22Rv1 (cell line): Measurements from ENCODE around the gene TTYH1.

Experiments
- ZFX ChIP-seq: fragments of 450-650 bp; IDR thresholded peaks from 2 replicates; pipeline ENCODE4 v1.6.1; 2017; ENCODE audit warnings: antibody characterized with exemption, borderline replicate concordance
- TF ChIP-seq, protein P1 (sequence below): fragments of 450-650 bp; IDR thresholded peaks from 2 replicates; pipeline ENCODE4 v1.5.1; 2017; ENCODE audit warnings: mild to moderate bottlenecking

DNA sequence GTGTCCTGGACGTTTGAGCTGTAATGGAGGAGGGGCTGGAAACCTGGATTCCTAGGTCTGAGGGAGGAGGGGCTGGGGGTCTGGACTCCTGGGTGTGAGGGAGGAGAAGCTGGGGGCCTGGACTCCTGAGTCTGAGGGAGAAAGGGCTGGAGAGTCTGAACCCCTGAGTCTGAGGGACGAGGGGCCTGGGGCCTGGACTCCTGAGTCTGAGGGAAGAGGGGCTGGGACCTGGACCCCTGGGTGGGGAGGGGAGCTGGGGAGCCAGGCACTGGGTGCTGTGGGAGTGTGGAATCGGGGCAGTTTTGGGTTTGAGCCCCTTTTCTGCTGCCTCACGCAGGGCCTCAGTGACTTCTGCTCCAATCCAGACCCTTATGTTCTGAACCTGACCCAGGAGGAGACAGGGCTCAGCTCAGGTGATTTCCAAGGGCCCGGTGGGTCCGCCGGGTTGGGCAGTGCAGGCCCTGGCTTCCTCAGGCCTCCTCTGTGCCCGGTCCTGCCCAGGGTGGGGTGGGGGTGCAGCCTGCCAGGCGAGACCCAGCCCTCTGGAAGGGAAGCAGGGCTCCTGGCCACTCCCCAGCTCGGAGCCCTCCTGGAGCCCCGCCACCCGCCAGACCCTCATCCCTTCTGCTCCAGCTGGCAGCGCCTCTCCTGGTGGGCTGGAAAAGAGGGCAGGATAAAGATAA lies 14.4 kb downstream of the TTYH1 start:
- TF ChIP-seq, protein P1, sequence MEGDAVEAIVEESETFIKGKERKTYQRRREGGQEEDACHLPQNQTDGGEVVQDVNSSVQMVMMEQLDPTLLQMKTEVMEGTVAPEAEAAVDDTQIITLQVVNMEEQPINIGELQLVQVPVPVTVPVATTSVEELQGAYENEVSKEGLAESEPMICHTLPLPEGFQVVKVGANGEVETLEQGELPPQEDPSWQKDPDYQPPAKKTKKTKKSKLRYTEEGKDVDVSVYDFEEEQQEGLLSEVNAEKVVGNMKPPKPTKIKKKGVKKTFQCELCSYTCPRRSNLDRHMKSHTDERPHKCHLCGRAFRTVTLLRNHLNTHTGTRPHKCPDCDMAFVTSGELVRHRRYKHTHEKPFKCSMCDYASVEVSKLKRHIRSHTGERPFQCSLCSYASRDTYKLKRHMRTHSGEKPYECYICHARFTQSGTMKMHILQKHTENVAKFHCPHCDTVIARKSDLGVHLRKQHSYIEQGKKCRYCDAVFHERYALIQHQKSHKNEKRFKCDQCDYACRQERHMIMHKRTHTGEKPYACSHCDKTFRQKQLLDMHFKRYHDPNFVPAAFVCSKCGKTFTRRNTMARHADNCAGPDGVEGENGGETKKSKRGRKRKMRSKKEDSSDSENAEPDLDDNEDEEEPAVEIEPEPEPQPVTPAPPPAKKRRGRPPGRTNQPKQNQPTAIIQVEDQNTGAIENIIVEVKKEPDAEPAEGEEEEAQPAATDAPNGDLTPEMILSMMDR = no peak
- TF ChIP-seq ZFX = no peak
